HepG2 (cell line): ENCODE results near the gene LIPE.

Experiments used
- BHLHE40 ChIP-seq: IDR thresholded peaks from 2 replicates; pipeline ENCODE4 v1.6.1; 2011; ENCODE audit warnings: low read length, improper control_type of control experiment
- CTCF ChIP-seq: sonication (generic); formaldehyde crosslinking; IDR thresholded peaks from 2 replicates; pipeline ENCODE4 v1.5.0; 2020; ENCODE audit warnings: mild to moderate bottlenecking, missing genetic modification reagents, moderate library complexity
- MED1 ChIP-seq: sonication (generic); formaldehyde crosslinking; IDR thresholded peaks from 2 replicates; pipeline ENCODE4 v1.4.0; 2020; ENCODE audit warnings: missing genetic modification reagents
- PBX3 ChIP-seq: sonication (generic); formaldehyde crosslinking; IDR thresholded peaks from 2 replicates; pipeline ENCODE4 v1.8.1; 2023; ENCODE audit warnings: missing genetic modification reagents, inconsistent platforms, borderline replicate concordance
- RAD21 ChIP-seq: fragments of 450-650 bp; formaldehyde crosslinking; IDR thresholded peaks from 2 replicates; pipeline ENCODE4 v1.5.0; 2020; ENCODE audit warnings: mild to moderate bottlenecking
- RBFOX2 ChIP-seq: fragments of 200-400 bp; formaldehyde crosslinking; IDR thresholded peaks from 2 replicates; pipeline ENCODE4 v1.6.1; 2017; ENCODE audit warnings: low read depth, mild to moderate bottlenecking, low read length
- REST ChIP-seq, 2 experiments: IDR thresholded peaks; 2 replicates each; pipeline ENCODE4 v1.6.1; 2011 to 2012; ENCODE audit warnings: low read length in 2 of 2, borderline replicate concordance in 1 of 2, low read depth in 1 of 2, mild to moderate bottlenecking in 1 of 2, moderate library complexity in 1 of 2
- ZNF564 ChIP-seq: sonication (generic); formaldehyde crosslinking; IDR thresholded peaks from 2 replicates; pipeline ENCODE4 v1.8.1; 2023; ENCODE audit warnings: mild to moderate bottlenecking, missing genetic modification reagents
- ZNF782 ChIP-seq: sonication (generic); formaldehyde crosslinking; IDR thresholded peaks from 2 replicates; pipeline ENCODE4 v1.4.0; 2020; ENCODE audit warnings: missing genetic modification reagents, mild to moderate bottlenecking, borderline replicate concordance
- TF ChIP-seq, protein P1 (sequence below): sonication (generic); formaldehyde crosslinking; IDR thresholded peaks from 2 replicates; pipeline ENCODE4 v1.5.0; 2020; ENCODE audit warnings: missing genetic modification reagents
- TF ChIP-seq, protein P2 (sequence below): sonication (generic); formaldehyde crosslinking; IDR thresholded peaks from 2 replicates; pipeline ENCODE4 v1.4.0; 2020; ENCODE audit warnings: mild to moderate bottlenecking, missing genetic modification reagents

DNA sequence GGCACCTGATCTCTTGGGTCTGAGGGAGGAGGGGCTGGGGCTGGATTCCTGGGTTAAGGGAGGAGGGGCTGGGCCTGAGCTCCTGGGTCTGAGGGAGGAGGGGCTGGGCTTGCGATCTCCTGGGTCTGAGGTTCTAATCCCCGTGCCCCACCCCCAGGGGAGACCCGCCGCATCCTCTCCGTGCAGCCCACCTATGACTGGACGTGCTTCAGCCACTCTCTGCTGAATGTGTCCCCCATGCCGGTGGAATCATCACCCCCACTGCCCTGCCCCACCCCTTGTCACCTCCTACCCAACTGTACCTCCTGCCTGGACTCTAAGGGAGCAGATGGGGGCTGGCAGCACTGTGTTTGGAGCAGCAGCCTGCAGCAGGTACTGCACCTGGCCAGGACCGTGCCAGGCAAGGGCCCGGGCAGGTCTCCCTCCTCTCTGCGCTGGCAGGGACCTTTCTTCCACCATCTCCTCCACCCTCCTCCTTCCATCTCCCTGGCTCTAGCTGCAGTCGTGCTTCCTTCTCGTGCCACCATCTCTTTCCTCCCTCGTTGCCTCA is 64.2 kb downstream of the LIPE start:
- TF ChIP-seq CTCF (CRISPR knock-in tag) = no peak
- TF ChIP-seq, protein P1, sequence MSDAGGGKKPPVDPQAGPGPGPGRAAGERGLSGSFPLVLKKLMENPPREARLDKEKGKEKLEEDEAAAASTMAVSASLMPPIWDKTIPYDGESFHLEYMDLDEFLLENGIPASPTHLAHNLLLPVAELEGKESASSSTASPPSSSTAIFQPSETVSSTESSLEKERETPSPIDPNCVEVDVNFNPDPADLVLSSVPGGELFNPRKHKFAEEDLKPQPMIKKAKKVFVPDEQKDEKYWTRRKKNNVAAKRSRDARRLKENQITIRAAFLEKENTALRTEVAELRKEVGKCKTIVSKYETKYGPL (CRISPR knock-in tag) = no peak
- TF ChIP-seq MED1 (CRISPR knock-in tag) = no peak
- no peak for TF ChIP-seq RBFOX2
- TF ChIP-seq RAD21 = no peak
- TF ChIP-seq, protein P2, sequence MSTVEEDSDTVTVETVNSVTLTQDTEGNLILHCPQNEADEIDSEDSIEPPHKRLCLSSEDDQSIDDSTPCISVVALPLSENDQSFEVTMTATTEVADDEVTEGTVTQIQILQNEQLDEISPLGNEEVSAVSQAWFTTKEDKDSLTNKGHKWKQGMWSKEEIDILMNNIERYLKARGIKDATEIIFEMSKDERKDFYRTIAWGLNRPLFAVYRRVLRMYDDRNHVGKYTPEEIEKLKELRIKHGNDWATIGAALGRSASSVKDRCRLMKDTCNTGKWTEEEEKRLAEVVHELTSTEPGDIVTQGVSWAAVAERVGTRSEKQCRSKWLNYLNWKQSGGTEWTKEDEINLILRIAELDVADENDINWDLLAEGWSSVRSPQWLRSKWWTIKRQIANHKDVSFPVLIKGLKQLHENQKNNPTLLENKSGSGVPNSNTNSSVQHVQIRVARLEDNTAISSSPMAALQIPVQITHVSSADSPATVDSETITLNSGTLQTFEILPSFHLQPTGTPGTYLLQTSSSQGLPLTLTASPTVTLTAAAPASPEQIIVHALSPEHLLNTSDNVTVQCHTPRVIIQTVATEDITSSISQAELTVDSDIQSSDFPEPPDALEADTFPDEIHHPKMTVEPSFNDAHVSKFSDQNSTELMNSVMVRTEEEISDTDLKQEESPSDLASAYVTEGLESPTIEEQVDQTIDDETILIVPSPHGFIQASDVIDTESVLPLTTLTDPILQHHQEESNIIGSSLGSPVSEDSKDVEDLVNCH (CRISPR knock-in tag) = no peak
- no peak for TF ChIP-seq REST (IDR thresholded peaks at IDR 0.05; ENCODE audit: borderline replicate concordance in 1 of 2, low read depth in 1 of 2, low read length in 2 of 2)
- TF ChIP-seq ZNF782 = no peak
- TF ChIP-seq ZNF564 (CRISPR knock-in tag) = no peak
- no peak for TF ChIP-seq PBX3 (CRISPR knock-in tag)
- TF ChIP-seq BHLHE40 = no peak
